CD14-positive monocyte (primary cell): ENCODE results near the gene TGM4. TPM values are rescaled to one million over a fixed set of nuclear protein-coding genes. Genes with fewer than 3 reads are reported as not detected.

Source experiments
- DNase-seq, 3 donors: peaks; one replicate each; pipeline ENCODE4 v3.0.0-alpha.2; 2011 to 2022
- H2AFZ ChIP-seq: 2 replicates; pipeline ENCODE4 v1.6.0; 2012; ENCODE audit warnings: mild to moderate bottlenecking, low read depth, low read length, inconsistent platforms; ENCODE audit not compliant: insufficient read depth, poor library complexity, severe bottlenecking
- H3K27ac ChIP-seq, 2 donors: 1 replicate in 1 of 2; 2 replicates in 1 of 2; pipeline ENCODE4 v1.5.1; 2012 to 2013; ENCODE audit warnings: low read length in 2 of 2, control low read depth in 1 of 2, inconsistent platforms in 1 of 2, low read depth in 1 of 2, mild to moderate bottlenecking in 1 of 2
- H3K27me3 ChIP-seq, 2 donors: one replicate each; pipeline versions ENCODE4 v1.6.0 to v1.6.1; 2011 to 2013; ENCODE audit warnings: low read length in 2 of 2; ENCODE audit not compliant: control insufficient read depth in 2 of 2, insufficient read depth in 2 of 2
- H3K36me3 ChIP-seq, 2 donors: replicated peaks in 1 of 2; 1 replicate in 1 of 2; 2 replicates in 1 of 2; pipeline versions ENCODE4 v1.5.1 to v1.6.1; 2012 to 2013; ENCODE audit warnings: low read length in 2 of 2, control low read depth in 1 of 2, inconsistent platforms in 1 of 2, mild to moderate bottlenecking in 1 of 2; ENCODE audit not compliant: insufficient read depth in 2 of 2, control insufficient read depth in 1 of 2
- H3K4me1 ChIP-seq, 2 donors: 1 replicate in 1 of 2; 2 replicates in 1 of 2; pipeline versions ENCODE4 v1.5.1 to v1.6.1; 2012 to 2013; ENCODE audit warnings: low read length in 2 of 2, control low read depth in 1 of 2, inconsistent platforms in 1 of 2, mild to moderate bottlenecking in 1 of 2, moderate library complexity in 1 of 2; ENCODE audit not compliant: insufficient read depth in 2 of 2, control insufficient read depth in 1 of 2
- H3K4me2 ChIP-seq: replicated peaks from 2 replicates; pipeline ENCODE3; 2012; ENCODE audit warnings: low read length, moderate library complexity, mild to moderate bottlenecking; ENCODE audit not compliant: poor library complexity, severe bottlenecking; ENCODE audit errors: extremely low read depth
- H3K4me3 ChIP-seq, 3 experiments: fragments of 200-600 bp in 1 of 3; sonication (generic) in 1 of 3; replicated peaks in 1 of 3; 1 replicate in 2 of 3; 2 replicates in 1 of 3; pipeline ENCODE4 v1.5.1; 2011 to 2013; ENCODE audit warnings: low read length in 3 of 3, mild to moderate bottlenecking in 3 of 3, control low read depth in 2 of 3, low read depth in 2 of 3, inconsistent platforms in 1 of 3, moderate library complexity in 1 of 3
- H3K79me2 ChIP-seq: 2 replicates; pipeline ENCODE4 v1.6.0; 2012; ENCODE audit warnings: mild to moderate bottlenecking, control low read depth, inconsistent platforms, low read length, moderate library complexity; ENCODE audit not compliant: insufficient read depth
- H3K9ac ChIP-seq: 2 replicates; pipeline ENCODE4 v1.6.0; 2017; ENCODE audit warnings: low read length, mild to moderate bottlenecking; ENCODE audit not compliant: insufficient read depth, poor library complexity, severe bottlenecking
- H3K9me3 ChIP-seq, 2 donors: replicated peaks in 1 of 2; 1 replicate in 1 of 2; 2 replicates in 1 of 2; pipeline versions ENCODE4 v1.5.1 to v1.6.1; 2012 to 2013; ENCODE audit warnings: low read length in 2 of 2, control low read depth in 1 of 2; ENCODE audit not compliant: control insufficient read depth in 1 of 2, insufficient read depth in 1 of 2
- H4K20me1 ChIP-seq: 2 replicates; pipeline ENCODE4 v1.6.0; 2012; ENCODE audit warnings: mild to moderate bottlenecking, low read length, control low read depth, moderate library complexity; ENCODE audit not compliant: insufficient read depth
- H3K27ac Mint-ChIP-seq, 7 donors: one replicate each; pipeline ENCODE4 v1.8.0; 2020; ENCODE audit warnings: mild to moderate bottlenecking in 7 of 7, mixed read lengths in 7 of 7, moderate library complexity in 6 of 7, inconsistent platforms in 2 of 7
- H3K27me3 Mint-ChIP-seq, 3 donors: one replicate each; pipeline ENCODE4 v1.8.0; 2021 to 2022; ENCODE audit warnings: low read depth in 3 of 3, mild to moderate bottlenecking in 3 of 3, mixed read lengths in 3 of 3, moderate library complexity in 3 of 3, inconsistent platforms in 1 of 3
- H3K36me3 Mint-ChIP-seq, 2 donors: one replicate each; pipeline ENCODE4 v1.8.0; 2020; ENCODE audit warnings: mixed read lengths in 2 of 2, inconsistent platforms in 1 of 2, mild to moderate bottlenecking in 1 of 2
- H3K4me1 Mint-ChIP-seq: one replicate; pipeline ENCODE4 v1.8.0; 2020; ENCODE audit warnings: mild to moderate bottlenecking, mixed read lengths
- H3K4me3 Mint-ChIP-seq, 2 donors: one replicate each; pipeline ENCODE4 v1.8.0; 2020; ENCODE audit warnings: mild to moderate bottlenecking in 2 of 2, mixed read lengths in 2 of 2, moderate library complexity in 1 of 2
- H3K9me3 Mint-ChIP-seq, 7 donors: one replicate each; pipeline ENCODE4 v1.8.0; 2020 to 2022; ENCODE audit warnings: mixed read lengths in 7 of 7, mild to moderate bottlenecking in 6 of 7, moderate library complexity in 6 of 7, inconsistent platforms in 2 of 7
- CTCF ChIP-seq: fragments of 200-600 bp; IDR thresholded peaks from one replicate; pipeline ENCODE4 v1.8.0; 2022; ENCODE audit warnings: antibody characterized with exemption, mild to moderate bottlenecking
- WGBS: methylation state at CpG from one replicate; pipeline ENCODE4 v1.1.5; 2013; ENCODE audit warnings: missing lambda C conversion rate; ENCODE audit not compliant: insufficient coverage; 5-methylcytosine and 5-hydroxymethylcytosine counted together
- intact Hi-C, 2 donors: fragments of 100-400 bp; cut with micrococcal nuclease; formaldehyde crosslinking; loops; one replicate each; pipeline versions ENCODE4 v1.15.0 to v1.15.1; 2023
- polyA plus RNA-seq, 3 donors: library from polyadenylated mRNA; depleted of rRNA in 1 of 3; unstranded in 2 of 3; stranded (reverse) in 1 of 3; fragments of 300-500 nt in 2 of 3; fragments of >200 nt in 1 of 3; fragmentation: Illumina TruSeq in 2 of 3; gene quantifications; 1 replicate in 2 of 3; 2 replicates in 1 of 3; pipeline ENCODE4 v1.2.3, GENCODE V29; 2012 to 2021

Gene TGM4
- polyA plus RNA-seq, 3 donors: 0.04 TPM; not detected in 2

DNA sequence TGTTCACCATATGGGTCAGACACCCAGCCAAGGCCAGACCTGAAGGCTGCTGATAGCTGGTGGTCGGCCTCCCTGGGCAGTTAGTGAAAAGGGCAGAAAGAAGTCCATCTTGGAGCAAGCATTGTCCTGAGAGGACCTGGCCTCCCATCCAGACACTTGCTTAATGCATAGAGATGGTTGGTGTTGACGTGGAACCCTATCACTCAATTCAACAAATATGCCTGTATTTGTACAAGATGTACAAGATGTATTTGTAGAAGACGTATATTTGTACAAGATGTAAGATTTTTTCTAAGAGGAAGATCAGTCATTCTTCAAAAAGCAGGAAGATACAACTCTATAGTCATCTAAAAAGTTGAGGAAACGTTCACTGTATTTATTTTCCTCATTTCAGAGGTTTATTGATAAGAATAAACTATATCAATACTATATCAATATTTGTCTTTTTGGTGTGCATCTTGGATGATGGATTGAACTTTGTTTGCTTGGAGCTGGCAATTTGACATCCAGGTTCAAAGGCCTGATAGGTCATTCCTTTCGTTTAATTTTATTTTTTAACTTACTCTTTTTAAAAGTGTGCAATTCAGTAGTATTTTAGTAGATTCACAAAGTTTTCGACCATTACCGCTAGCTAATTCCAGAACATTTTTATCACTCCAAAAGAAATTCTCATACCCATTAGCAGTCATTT is 6.8 kb upstream of the TGM4 start:
- Histone ChIP-seq H3K4me2 (no peak overlapping the region), H3K4me1 (peaks cover 2 to 3% of the 10 kb centered on the region in 2 donors), H3K79me2 (peaks cover 2% of the 10 kb centered on the region), H3K36me3 (peaks cover 0 to 8% of the 10 kb centered on the region in 2 donors), H3K9ac (no peak overlapping the region), H3K9me3 (no peaks in the 10 kb centered on the region), H4K20me1 (no peaks in the 10 kb centered on the region), H2AFZ (no peak overlapping the region), H3K27ac (no peak overlapping the region), H3K27me3 (no peaks in the 10 kb centered on the region), H3K4me3 (no peak overlapping the region)
- intact Hi-C loops: no loop called here
- Mint-ChIP-seq H3K27me3 (peaks cover 0 to 5% (median under 1%) of the 10 kb centered on the region in 3 donors), H3K4me3 (no peak overlapping the region), H3K4me1 (peaks cover 10% of the 10 kb centered on the region), H3K9me3 (peaks cover 0 to 9% (median 0%) of the 10 kb centered on the region in 7 donors), H3K27ac (peak overlapping the region in 1 of 7 donors; percentile 55), H3K36me3 (peaks cover 8 to 17% of the 10 kb centered on the region in 2 donors)
- no peak for TF ChIP-seq CTCF
- WGBS: no CpG with 5 or more reads among the region's 7 CpGs
- DNase-seq: no peak

DNA sequence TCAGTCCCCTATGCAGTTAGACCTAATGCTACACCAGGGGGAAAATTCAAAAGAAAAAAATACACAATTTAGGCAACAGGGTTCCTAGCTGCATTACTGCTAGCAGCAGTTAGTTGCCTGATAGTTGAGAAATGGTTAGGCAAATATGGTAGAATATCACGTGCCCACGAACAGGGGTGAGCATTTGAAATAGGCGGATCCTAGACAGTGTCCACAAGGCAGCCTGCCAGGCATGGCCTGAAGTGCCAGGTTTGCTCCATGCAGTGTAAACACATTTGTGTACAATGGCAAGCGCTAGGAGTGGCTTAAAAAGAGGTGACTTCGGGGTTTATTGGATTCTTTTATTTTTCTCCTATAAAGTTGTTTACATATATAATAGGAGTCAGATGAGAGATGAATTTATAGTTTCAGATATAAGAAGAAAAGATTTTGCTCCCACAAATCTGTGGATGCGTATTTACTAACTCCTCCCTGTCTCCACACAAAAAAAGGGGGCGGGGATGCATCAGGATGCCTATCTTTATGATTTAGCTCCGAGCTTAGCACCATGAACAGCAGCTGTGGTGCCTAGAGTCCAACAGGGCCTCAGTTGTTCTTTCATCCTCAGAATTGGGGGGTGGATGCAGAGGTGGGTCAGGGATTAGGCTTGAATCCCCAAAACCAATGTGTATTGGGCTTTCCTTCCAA is 3.9 kb upstream of the TGM4 start:
- Mint-ChIP-seq H3K36me3 (peaks cover 8 to 13% of the 10 kb centered on the region in 2 donors), H3K4me3 (no peak overlapping the region), H3K4me1 (no peaks in the 10 kb centered on the region), H3K27ac (no peak overlapping the region), H3K27me3 (peaks cover 0 to 5% (median 3%) of the 10 kb centered on the region in 3 donors), H3K9me3 (peaks cover 0 to 12% (median 2%) of the 10 kb centered on the region in 7 donors)
- Histone ChIP-seq H3K36me3 (peaks cover 0 to 8% of the 10 kb centered on the region in 2 donors), H4K20me1 (no peaks in the 10 kb centered on the region), H3K4me3 (no peak overlapping the region), H3K9ac (no peak overlapping the region), H3K79me2 (no peaks in the 10 kb centered on the region), H3K4me1 (no peaks in the 10 kb centered on the region), H3K27me3 (no peaks in the 10 kb centered on the region), H3K9me3 (no peaks in the 10 kb centered on the region), H2AFZ (no peak overlapping the region), H3K4me2 (no peak overlapping the region), H3K27ac (no peak overlapping the region)
- intact Hi-C loops: no loop called here
- no peak for DNase-seq
- WGBS: 94% methylated on average over 4 of the region's 8 CpGs
- TF ChIP-seq CTCF: no peak
